Muscle layer of duodenum (tissue), 2 donors: Measurements from ENCODE around the gene SYNCRIP.
A peak's percentile ranks its signal among the peaks of the same experiment; 100 is the strongest.

Experiments
- H3K27ac ChIP-seq: one replicate; pipeline ENCODE4 v1.7.0; 2013; ENCODE audit warnings: mild to moderate bottlenecking, low read length
- H3K27me3 ChIP-seq: one replicate; pipeline ENCODE4 v1.7.0; 2013; ENCODE audit warnings: low read depth, mild to moderate bottlenecking, control low read depth, low read length
- H3K36me3 ChIP-seq, 2 donors: one replicate each; pipeline ENCODE4 v1.7.0; 2013; ENCODE audit warnings: low read length in 2 of 2, control low read depth in 1 of 2, mild to moderate bottlenecking in 1 of 2; ENCODE audit not compliant: insufficient read depth in 2 of 2, control insufficient read depth in 1 of 2
- H3K4me1 ChIP-seq, 2 donors: one replicate each; pipeline ENCODE4 v1.7.0; 2013; ENCODE audit warnings: low read length in 2 of 2, mild to moderate bottlenecking in 2 of 2, control low read depth in 1 of 2, moderate library complexity in 1 of 2; ENCODE audit not compliant: insufficient read depth in 2 of 2, control insufficient read depth in 1 of 2
- H3K4me3 ChIP-seq, 2 donors: one replicate each; pipeline ENCODE4 v1.7.0; 2013; ENCODE audit warnings: low read length in 2 of 2, low read depth in 1 of 2, mild to moderate bottlenecking in 1 of 2
- H3K9me3 ChIP-seq, 2 donors: one replicate each; pipeline ENCODE4 v1.7.0; 2013; ENCODE audit warnings: low read length in 2 of 2, control low read depth in 1 of 2, mild to moderate bottlenecking in 1 of 2; ENCODE audit not compliant: control insufficient read depth in 1 of 2
- donor health status: healthy.

Gene SYNCRIP

GRCh38 chr6:85628353-85628752, 14.3 kb downstream of the SYNCRIP start:
- H3K4me1 ChIP-seq, result peaks cover 3 to 5% of the 10 kb centered on the region in 2 donors
- H3K27me3 ChIP-seq, result no peaks in the 10 kb centered on the region
- no peak overlapping the region for H3K4me3 ChIP-seq
- peaks cover 40 to 43% of the 10 kb centered on the region in 2 donors for H3K36me3 ChIP-seq
- H3K9me3 ChIP-seq, result no peaks in the 10 kb centered on the region
- no peak overlapping the region for H3K27ac ChIP-seq

DNA sequence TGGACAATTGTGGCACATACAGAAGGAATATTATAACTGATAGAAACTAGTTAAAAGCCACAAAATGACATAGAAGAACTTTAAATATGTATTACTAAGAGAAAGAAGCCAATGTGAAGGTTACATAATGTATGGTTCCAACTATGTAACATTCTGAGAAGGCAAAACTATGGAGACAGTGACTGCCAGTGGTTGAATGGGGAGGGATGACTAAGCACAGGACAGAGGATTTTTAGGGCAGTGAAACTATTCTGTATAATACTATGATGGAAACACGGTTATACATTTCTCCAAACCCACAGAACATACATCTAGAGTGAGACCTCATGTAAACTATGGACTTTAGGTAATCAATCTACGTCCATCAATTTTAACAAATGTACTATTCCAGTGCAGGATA, 22.4 kb downstream of the SYNCRIP start:
- Histone ChIP-seq H3K4me1 (peaks cover 3 to 5% of the 10 kb centered on the region in 2 donors), H3K4me3 (no peak overlapping the region), H3K36me3 (peaks cover 51 to 60% of the 10 kb centered on the region in 2 donors), H3K27me3 (no peaks in the 10 kb centered on the region), H3K9me3 (no peaks in the 10 kb centered on the region), H3K27ac (no peak overlapping the region)

DNA sequence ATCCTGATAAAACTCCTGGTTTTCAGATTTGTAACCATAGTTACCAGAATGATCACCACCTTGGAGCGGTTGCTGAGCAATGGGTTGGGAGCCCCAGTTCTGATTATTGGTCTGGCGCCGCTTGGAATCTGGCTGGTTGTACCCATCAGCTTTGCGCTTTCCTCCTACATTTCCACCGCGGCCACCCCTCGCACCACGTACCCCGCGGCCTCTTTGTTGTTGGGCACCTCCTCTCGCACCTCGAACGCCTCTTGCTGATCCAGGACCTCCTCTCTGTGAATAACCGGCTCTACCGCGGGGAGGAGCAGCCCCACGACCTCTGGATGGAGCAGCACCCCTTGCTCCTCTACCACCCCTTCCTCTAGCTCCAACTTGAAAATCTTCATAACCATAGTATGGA, 27.9 kb downstream of the SYNCRIP start:
- H3K36me3 ChIP-seq, result peaks cover 59 to 78% of the 10 kb centered on the region in 2 donors
- no peak overlapping the region for H3K27ac ChIP-seq
- no peaks in the 10 kb centered on the region for H3K9me3 ChIP-seq
- H3K27me3 ChIP-seq, result no peaks in the 10 kb centered on the region
- no peaks in the 10 kb centered on the region for H3K4me1 ChIP-seq
- no peak overlapping the region for H3K4me3 ChIP-seq

DNA sequence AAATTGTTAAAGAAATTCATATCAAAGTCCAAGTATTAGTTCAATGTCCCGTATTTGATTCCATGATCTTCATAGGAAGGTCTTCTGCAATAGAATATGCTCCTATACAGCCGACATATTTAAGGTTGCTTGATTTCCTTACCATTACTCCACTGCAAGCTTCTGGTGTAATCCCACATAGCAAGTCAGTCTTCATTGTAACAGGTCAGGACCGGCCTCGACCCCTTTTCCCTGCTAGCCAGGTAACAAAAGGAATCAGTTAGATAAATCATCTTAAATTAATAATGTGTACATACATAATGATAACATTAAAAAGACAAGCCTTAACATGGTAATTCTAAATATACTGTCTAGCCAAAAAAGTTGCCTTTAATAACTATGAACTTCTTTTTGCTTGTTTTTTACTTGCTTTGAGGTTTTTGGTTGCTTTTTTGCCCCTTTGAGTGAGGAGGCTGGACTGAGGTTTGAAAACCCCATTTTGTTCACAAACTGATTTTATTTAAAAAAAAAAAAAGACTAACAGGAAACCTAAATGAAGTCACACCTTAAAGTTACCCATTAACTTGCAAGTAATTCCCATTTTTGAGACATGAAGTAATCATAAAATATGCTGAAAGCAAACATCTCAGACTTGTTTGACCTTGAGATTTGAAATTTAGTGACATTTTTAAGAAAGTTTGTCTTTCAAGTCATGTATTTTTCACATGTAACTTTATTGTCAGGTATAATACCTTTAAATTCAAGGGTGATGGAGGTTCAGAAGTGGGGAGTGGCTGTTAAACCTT, 29.8 kb downstream of the SYNCRIP start:
- Histone ChIP-seq H3K4me3 (no peak overlapping the region), H3K4me1 (no peaks in the 10 kb centered on the region), H3K36me3 (peaks cover 43 to 74% of the 10 kb centered on the region in 2 donors), H3K27ac (no peak overlapping the region), H3K27me3 (no peaks in the 10 kb centered on the region), H3K9me3 (no peaks in the 10 kb centered on the region)

GRCh38 chr6:85610182-85610895, 32.3 kb downstream of the SYNCRIP start:
- Histone ChIP-seq H3K27me3 (no peaks in the 10 kb centered on the region), H3K4me3 (no peak overlapping the region), H3K27ac (no peak overlapping the region), H3K4me1 (no peaks in the 10 kb centered on the region), H3K9me3 (no peaks in the 10 kb centered on the region), H3K36me3 (peaks cover 33 to 52% of the 10 kb centered on the region in 2 donors)

DNA sequence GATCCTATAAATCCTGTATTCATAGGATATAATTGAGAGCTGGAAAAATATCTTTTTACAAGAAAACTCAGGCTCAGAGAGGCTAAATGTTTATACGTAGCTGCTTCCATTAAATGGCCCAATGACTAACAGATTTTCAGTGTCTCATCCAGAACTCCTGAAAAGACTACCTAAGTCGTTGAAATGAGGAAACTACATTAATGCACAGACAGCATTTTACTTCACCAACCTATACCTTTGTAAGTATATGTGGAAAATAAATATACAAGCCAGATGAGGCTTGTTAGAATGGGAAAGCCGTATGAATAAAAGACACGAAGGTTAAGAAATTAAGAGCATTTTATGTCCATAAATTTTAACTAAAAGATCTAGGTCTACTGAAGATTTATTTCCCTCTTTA, 40.6 kb downstream of the SYNCRIP start:
- Histone ChIP-seq H3K27ac (no peak overlapping the region), H3K27me3 (no peaks in the 10 kb centered on the region), H3K36me3 (peaks cover 0 to 4% of the 10 kb centered on the region in 2 donors), H3K4me3 (no peak overlapping the region), H3K9me3 (no peaks in the 10 kb centered on the region), H3K4me1 (no peaks in the 10 kb centered on the region)

DNA sequence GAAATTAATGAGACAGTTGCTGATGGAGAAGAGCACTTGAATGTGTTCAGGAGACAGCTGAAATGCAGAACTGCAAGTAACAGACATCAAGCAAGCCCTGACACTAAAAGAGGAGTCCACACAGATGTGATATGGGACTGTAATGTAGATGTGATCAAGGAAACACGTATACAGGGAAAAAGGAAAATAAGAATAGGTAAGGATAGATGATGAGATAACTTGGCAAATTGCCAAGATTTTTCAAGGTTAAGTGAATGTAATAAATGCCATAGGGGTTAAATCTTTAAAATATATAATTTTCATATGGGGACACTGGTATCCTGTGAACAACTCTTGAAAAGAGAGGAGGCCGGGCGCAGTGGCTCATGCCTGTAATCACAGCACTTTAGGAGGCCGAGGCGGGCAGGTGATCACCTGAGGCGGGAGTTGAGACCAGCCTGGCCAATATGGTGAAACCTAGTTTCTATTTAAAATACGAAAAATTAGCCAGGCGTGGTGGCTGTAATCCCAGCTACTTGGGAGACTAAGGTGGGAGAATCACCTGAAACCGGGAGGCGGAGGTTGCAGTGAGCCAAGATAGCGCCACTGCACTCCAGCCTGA, 41.9 kb downstream of the SYNCRIP start:
- Histone ChIP-seq H3K27me3 (no peaks in the 10 kb centered on the region), H3K4me1 (no peaks in the 10 kb centered on the region), H3K4me3 (no peak overlapping the region), H3K9me3 (no peaks in the 10 kb centered on the region), H3K27ac (no peak overlapping the region), H3K36me3 (no peaks in the 10 kb centered on the region)

- Histone ChIP-seq H3K36me3 (no peaks in the 10 kb centered on the region), H3K9me3 (no peaks in the 10 kb centered on the region), H3K4me1 (peaks cover 6 to 13% of the 10 kb centered on the region in 2 donors), H3K27me3 (no peaks in the 10 kb centered on the region), H3K4me3 (peak overlapping the region; percentile 92 to 93), H3K27ac (peak overlapping the region; percentile 90)
These were observed 48.3 kb downstream of the SYNCRIP start for GRCh38 chr6:85594197-85594930.

DNA sequence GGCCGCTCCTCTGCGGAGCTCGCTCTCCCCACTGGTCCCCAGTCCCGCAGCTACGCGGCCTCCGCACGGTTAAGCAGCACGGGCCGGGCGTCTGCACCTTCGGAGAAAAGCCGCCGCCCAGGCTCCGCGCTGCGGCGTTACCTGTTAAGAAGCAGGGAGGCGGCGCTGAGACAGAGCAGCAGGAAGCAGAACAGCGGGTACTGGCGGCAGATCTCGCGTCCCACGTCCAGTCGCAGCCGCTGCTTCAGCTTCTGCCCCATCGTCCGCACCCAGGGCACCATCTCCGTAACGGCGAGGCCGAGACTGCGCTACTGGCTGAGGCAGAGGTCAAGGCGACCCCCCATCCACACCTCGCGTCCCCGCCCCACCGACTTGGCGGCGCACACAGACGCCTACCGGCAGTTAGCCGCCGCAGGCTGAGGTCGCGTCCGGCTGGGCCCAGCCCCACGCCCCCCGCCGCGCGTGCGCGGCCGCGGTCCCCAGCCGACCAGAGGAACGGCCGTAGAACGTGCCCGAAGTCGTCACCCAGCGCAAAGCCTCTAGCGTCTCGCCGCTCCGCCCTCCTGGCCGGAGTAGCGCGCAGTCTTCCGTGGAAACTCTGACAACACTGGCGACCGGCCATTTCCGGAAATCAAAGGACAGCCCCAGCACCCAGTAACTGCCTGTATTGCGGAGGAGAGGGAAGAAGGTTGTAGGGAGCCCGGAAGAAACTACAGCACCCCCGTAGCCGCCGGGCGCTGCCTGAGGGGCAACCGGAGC, 49.1 kb downstream of the SYNCRIP start, which contains the start of gene SNX14:
TSS of gene SNX14 (minus strand) at position 421 of the 759 bp plus-strand sequence. CDS start at position 281, 140 bp downstream.
- peak within 1 kb of the TSS; percentile 92 to 93 for H3K4me3 ChIP-seq
- no peaks in the 10 kb centered on the region for H3K9me3 ChIP-seq
- peaks cover 6 to 13% of the 10 kb centered on the region in 2 donors for H3K4me1 ChIP-seq
- no peaks in the 10 kb centered on the region for H3K27me3 ChIP-seq
- no peaks in the 10 kb centered on the region for H3K36me3 ChIP-seq
- peak within 1 kb of the TSS; percentile 90 for H3K27ac ChIP-seq

- H3K36me3 ChIP-seq, result no peaks in the 10 kb centered on the region
- H3K4me3 ChIP-seq, result peak overlapping the region in 1 of 2 donors; percentile 4
- H3K27ac ChIP-seq, result no peak overlapping the region
- H3K4me1 ChIP-seq, result peaks cover 6 to 13% of the 10 kb centered on the region in 2 donors
- no peaks in the 10 kb centered on the region for H3K9me3 ChIP-seq
- no peaks in the 10 kb centered on the region for H3K27me3 ChIP-seq
These were observed 50.7 kb downstream of the SYNCRIP start for GRCh38 chr6:85592033-85592432.
